Measurements from ENCODE around the gene PPM1H.
"Not testable (repeated sequence)": the region's sequence is repeated elsewhere in the genome, so short reads cannot be mapped to it uniquely, and the experiment has no call there.

PPM1H gene

DNA sequence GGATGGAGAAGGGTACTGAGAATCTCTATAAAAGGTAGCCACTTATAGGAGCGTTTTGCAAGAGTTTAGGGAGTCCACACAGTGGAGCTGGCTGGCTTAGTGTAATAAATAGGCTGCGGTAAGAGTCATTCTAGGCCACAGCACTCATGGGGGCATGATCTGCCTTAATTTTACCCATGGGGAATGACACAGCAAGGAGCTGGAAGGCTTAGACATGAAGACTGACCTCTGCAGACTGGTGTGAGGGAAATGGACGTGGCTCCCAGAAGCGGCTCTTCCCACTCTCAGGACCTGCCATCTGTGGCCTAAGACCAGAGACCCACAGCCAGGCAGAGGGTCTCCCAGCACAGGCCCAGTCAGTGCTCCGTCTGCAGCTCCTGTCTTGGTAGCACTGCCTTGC lies 173.3 kb downstream of the PPM1H start:
- DNase-seq, result no peak

DNA sequence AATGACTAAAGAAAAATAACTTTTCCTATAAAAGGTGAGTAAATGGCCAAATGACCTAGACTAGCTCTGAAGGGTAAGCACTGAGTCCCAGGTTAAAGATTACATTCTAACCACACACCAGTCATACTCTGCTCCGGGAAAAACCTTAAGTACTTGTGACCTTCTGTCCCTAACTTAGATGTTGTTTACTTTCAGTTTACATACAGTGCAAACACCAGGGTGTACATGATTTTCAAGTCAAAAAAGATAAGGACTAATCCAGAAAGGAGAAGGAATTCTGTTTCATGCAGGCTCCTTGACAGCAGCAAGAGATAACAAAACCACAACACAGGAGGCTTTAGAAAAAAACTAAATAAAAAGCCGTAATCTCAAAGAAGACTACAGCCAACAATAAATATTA lies 174.2 kb downstream of the PPM1H start:
- DNase-seq, result no peak

DNA sequence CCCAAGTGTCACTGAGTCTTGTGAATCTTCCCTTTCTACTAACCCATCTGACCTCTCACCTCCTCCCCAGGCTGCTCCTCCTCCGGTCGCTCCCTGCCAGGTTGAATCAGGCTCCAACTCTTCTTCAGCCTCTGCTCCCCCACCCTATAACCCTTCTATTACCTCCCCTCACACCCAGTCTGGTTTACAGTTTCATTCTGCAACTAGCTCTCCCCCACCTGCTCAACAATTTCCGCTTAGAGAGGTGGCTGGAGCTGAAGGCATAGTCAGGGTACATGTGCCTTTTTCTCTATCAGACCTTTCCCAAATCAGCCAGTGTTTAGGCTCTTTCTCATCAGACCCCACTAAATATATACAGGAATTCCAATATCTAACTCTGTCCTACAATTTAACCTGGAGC lies 174.6 kb downstream of the PPM1H start:
- DNase-seq, result not testable (repeated sequence)

DNA sequence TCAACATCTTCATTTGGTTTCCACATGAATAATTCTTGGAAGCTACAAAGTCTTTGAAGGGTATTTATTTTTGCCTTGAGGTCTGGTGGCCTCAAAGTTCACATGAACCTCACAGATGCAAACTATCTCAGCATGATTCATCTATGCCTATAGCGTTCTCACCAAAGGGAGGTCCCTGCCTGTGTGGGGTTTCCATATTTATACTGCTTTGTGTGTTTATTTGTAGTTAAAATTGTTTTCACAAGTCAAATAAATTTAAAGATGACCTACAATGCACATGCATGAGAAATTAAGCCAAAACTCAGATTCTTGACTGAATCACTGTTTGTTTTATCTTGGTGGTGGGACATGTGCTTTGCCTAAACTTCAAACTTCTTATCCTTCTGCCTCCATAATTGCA lies 176.7 kb downstream of the PPM1H start:
- no peak for DNase-seq

DNA sequence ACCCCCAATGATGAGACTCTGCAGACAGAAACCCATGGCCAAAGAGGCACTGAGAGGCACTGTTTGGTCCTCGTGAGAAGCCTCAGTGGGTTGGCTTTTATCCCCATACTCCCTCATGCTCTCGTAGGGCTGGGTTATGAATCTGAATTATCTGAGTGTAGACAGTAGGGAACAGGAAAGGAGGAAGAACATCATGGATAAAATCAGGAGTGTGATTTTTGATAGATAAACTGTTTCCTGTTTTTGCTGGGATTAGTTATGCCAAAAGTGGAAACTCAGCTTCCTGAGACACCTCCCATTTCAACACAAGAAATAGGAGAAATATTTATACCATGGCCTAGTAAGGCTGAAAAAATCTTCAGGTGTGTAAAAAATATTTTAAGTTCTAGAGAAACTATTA lies 177.9 kb downstream of the PPM1H start:
- DNase-seq, result no peak

DNA sequence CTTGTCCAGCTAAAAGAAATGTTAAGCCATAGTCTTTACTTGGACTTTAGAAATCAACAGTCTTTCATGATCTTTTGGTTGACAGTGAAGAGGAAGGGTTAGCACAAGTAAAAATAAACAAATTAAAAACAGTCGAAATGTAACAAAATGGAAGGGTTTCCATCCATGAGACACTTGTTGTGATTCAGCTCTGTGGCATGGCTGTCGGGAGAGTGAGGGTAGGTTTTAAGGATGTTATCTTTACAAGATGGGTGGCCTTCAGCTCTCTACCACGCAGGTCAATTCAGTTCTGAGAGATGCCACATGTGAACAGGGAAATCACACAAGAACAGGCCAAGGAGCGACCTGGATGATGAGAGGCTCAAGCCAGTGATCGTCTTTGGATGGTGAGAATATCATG lies 180.2 kb downstream of the PPM1H start:
- no peak for DNase-seq

DNA sequence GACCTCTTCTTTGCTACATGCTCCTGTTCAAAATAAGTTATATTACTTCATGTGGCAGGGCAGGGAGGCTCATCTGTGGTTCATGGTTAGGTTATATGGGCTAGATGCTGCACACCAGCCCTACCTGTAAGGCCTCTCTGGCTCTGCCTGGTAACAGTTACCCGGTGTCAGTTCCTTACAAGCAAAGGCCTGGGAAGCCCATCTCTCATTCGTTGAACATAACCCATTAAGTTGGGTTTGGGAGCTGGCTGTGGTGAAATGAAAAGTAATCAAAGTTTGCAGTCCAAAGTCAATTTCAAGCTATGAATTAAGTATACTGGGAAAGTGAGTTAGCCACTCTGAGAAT lies 183.2 kb downstream of the PPM1H start:
- DNase-seq, result no peak

DNA sequence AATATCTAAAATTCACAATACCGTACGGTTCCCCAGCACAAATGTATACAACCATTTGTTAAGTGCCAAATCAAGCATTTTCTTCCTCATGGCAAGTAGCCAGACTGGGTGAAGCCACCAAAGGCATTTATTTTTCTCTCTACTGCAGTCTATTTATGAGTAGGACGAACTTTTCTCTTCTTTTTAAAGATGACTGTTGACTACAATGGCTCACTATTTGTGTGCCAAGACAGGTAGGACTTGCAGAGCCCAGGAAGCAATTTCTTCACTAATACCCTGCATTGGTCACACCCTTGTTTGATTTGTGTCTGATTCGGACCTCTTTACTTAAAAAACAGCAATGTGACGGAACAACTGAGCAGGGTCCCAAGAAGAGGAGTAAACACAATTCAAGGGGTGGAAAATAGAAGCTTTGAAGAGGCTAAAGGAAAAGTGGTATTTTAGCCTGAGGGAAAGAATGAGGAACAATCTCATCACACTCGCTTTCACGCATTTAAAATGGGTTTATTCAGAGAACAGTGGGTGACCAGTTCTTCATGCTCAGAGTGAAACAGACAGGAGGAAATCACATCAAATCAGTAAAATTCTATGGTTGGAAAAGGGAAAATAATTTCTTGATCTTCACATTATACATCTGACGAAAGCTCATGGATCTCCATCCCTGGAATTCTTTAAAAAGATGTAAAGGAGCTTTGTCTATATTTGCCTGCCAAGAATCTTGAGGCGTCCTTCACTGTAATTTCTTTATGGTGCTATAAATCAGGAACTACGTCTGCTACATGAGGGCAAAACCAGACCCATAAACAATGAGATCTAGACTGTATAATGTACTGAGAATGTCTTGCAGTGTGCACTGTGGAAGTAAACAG lies 183.8 kb downstream of the PPM1H start:
- DNase-seq, result no peak

DNA sequence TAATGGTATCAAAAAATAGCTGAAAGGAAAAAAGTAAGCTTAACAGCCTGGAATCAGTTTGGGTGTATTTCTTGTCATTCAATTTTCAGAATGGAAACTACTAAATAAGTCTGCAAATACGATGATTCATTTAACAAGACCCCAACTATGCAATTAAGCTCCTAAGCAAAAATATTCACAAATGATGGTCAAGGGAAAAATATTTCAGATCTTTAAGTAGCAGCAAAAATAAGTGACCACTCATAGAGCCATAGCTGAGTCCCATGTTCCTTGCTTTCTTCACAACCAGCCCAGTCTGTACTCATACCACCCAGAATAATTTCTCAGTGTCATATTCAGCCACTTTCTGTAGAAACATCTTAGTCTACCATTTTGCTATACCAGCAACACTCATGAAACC lies 185.4 kb downstream of the PPM1H start:
- DNase-seq, result no peak

DNA sequence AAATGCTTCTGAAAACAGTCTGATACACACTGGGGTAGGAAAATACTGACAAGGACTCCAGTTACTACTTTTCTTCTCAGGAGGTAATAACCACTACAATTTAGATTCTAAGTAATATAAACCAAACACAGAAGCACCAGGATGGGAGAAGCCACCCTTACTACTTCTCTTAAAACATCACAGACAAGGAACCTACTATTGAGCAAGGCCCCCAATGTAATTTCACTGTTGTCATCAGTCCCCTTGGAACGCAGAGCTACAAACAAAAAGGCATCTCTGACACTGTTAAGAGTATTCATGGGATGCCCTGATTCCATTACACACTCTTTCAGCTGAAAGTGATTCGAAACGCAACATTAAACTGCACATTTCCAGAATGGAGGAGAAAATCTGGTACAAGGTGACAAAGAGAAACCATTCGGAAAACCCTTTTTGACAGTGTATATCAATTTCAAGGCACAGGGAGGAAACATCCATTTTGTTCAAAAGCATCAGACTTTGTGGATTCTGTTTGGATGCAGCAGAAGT lies 185.9 kb downstream of the PPM1H start:
- no peak for DNase-seq

DNA sequence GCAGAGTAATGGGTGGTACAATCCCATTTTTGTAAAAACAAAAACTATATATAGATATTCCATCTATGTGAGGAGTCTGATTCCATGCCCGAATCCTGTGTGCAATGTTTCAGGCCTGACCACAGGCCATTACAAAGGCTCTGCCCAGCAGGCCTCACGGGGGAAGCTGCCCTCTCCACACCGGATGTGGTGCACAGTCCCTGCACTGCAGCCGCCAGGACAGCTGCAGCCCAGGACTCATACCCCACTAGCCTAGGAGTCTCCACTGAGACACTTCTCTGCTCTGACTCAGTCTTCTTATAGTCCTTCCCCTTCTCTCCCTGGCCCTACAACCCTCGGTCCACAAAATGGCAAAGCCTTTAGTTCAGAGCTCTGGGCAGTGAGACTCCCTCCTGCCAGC lies 190.4 kb downstream of the PPM1H start:
- DNase-seq, result no peak

DNA sequence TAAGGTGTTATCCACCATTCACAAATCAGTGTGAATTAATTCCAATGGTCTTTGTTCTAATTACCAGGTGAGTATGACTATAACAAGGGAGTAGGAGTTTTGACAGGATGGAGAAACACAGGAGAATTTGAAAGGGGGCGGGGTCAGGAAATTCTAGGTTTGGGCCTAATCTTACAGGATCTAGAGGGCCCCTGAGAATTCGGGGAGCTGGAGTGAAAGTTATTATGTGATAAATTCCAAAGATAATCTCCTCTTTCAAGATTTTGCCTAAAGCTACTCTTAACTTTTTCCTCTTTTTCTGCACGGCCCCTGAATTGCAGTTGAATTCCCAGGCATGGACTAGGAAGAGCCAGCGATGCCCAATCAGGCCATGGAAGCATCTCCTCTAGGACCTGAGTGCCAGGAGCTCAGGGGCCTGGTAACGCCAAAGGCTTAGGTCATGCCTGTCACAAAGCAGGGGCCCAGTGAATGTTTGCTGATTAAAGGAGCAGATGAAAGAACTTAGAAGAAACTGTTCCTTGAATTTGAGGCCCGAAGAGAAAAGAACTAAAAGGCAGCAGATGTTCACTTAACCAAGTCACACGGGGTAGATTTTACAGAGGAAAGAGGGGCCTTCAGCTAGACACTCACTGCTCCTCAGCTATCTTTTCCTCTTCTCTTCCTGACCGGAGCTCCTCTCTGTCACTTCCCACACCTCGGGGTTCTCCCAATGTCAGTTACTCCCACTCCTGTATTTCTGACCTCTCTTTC lies 195.5 kb downstream of the PPM1H start:
- no peak for DNase-seq

DNA sequence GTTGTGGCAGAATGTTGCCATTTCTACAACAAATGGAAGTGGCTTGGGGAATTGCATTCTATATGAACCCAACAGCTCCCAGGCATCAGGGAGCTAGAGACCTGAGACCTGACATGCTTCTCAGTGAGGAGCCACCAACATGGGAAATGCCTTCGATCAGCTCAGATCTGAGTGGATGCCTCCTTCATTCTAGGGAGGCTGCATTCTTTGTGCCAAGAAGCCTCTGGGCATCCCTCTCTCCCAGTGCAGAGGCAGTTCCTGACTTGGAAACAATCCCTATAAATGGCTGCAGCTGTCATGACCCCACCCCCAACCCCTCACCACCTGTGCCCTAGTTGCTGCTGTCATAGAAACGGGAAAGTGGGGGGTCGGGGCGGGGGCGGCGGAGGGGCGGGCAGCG lies 196.3 kb downstream of the PPM1H start:
- DNase-seq, result no peak

DNA sequence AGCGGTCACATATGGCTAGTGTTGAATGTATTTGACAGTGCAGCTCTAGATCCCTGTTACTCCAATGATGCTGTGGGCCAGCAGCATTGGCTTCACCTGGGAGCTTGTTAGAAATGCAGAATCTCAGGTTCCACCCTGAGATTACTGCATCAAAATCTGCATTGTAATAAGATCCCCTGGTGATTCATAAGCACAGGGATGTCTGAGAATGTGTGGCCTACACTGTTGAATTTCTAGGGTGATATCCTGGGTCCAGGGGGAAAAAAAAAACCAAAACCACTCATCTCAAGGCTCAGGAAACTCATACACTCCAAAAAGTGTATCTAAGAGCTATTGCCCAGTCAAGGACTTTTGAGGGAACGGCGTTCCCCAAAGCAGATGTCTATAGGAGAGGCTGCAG lies 196.8 kb downstream of the PPM1H start:
- DNase-seq, result no peak

DNA sequence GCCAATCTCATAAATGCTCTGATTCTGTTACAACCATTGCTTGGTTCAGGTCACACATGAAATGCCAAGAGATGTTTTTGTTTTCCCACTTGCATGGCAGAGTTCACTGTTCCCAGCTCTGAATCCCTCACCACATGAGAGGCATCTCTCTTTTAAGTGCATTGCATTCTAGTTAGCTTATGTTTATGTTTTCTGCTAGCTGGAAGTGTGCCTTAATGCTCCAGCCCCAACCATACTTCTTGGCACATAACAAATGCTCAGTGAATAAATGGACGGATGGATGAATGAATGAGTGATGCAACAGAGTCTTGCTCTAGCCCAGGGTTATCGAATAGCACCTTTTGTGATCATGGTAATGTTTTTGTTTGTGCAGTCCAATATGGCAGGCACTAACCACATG lies 197.3 kb downstream of the PPM1H start:
- no peak for DNase-seq

DNA sequence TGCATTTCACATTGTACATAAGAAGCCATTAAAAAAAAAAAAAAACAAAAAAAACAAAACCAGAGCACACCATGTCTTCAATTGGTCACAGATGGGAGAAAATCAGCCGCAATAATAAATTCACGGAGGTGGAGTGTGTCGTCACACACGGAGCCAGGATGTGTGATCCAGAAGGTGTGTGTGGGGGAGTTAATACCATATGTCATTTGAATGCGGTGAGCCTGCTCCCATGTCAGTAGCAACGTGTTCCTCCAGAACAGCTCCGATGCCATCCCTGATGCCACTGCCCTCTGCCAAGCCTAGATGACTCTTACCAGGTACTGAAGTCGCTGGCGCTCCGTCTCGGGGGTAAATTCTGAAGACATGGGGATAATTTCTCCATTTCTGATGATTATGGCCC lies 197.8 kb downstream of the PPM1H start:
- no peak for DNase-seq

DNA sequence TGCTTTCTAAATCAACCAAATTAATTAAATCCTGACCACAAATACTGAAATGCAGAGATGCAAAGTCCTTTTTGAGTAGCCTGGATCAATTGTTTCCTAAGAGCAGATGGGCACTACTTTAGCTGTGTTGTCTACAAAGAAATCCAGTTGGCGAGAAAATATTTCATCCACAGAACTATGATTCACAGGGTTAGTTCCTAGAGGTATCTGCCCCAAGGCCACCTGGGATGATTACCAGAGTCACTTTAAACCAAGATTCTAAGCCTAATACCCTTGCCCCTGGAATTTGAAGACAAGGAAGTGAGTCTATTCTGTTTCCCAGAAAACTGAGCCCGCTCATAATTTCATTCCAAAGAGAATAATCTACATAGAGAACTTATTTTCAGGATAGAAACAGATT lies 198.4 kb downstream of the PPM1H start:
- no peak for DNase-seq

DNA sequence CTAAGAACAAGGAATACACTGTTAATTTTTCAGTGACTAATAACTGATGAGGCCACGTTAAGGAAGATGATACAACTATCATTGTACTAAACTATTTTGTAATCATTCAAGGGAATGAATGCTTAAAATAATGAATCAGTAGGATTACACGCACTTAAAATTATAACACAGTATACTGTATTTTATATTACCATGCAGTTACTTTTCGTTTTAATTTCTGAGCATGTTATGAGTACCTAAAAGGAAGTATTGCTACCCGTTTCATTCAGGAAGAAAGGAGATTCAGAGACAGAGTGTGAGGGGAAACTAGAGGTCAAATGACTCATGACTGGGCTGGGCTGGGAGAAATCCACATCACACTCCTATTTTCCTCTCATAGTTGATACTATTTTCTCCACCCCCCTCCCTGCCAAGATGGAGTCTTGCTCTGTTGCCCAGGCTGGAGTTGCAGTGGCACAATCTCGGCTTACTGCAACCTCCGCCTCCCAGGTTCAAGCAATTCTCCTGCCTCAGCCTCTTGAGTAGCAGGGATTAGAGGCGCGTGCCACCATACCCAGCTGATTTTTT lies 202.0 kb downstream of the PPM1H start:
- no peak for DNase-seq

DNA sequence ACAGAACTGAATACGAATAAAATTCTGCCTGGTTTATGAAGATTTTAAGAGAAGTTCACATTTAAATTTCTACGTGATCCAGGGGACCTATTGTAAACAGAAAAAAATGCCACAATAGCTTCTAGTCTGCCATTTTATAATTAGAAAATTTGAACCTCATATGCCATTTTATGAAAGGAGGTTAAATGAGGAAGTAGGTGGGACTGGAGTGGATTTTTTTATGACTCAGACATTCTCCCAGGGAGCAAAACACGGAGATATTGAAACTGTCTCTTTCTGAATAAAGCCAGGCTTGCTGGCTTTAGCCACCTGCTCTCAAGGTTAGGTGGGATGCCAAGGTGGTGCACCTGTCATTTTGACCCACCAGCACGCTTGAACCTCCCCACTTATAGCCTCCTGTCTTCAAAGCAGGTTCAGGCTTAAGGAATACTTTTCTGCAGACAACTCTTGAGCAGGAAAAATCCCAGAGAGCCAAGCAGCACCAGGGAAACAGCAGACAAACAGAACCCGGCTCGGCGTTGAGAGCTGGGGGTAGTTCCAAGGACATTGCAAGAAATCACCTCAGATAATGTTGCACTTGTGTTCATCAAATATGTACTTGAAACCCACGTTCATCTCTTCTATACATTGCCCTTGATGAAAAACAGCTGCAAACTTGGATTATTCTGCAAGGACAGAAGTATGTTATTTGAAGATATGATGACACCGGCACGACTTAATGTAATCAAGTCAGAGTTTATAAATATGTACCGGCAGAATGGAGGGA lies 203.7 kb downstream of the PPM1H start:
- no peak for DNase-seq

DNA sequence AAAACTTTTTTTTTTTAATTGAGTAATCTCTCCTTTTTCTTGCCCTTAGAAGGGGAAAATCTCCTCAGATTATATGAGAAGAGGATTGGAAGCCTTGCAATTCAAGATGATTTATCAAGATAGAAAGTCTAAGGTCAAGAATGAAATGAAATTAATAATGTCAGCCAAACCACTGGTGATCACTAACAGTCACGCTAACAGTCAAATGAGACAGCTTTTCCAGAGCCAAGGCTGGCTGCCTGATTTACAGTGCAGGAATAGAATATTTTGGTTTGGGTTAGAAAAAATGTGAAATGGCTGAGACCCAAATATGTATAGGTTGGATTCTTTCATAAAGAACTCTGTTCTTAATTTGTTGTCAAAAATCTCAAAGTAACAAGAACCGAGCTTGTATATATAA lies 204.3 kb downstream of the PPM1H start:
- no peak for DNase-seq

DNA sequence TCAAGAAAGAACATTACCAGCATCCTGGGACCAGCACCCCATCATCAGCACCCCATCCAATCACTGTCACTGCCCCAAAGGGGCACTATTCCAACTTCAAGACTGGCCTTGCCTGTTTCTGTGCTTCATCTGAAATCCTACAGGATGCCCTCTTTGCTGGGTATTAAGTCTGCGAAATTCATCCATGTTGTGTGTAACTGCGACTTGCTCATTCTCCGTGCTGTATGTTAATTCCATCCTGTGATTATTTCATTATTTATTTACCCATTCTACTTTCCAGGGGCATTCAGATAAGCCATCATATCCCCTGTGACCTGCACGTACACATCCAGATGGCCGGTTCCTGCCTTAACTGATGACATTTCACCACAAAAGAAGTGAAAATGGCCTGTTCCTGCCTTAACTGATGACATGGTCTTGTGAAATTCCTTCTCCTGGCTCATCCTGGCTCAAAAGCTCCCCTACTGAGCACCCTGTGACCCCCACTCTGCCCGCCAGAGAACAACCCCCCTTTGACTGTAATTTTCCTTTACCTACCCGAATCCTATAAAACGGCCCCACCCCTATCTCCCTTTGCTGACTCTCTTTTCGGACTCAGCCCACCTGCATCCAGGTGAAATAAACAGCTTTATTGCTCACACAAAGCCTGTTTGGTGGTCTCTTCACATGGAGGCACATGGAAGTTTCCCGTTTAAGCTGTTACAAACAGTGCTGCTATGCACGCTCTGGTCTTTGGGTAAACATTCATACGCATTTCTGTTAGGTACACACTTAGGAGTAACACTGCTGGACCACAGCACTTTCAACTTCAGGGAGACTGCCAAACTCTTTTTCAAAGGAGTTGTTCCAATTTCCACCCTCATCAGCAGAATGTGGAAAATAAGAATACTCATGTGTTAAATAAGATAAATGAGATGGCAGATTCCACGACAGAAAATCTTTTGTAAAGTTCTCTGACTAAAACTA lies 205.1 kb downstream of the PPM1H start:
- not testable (repeated sequence) for DNase-seq

DNA sequence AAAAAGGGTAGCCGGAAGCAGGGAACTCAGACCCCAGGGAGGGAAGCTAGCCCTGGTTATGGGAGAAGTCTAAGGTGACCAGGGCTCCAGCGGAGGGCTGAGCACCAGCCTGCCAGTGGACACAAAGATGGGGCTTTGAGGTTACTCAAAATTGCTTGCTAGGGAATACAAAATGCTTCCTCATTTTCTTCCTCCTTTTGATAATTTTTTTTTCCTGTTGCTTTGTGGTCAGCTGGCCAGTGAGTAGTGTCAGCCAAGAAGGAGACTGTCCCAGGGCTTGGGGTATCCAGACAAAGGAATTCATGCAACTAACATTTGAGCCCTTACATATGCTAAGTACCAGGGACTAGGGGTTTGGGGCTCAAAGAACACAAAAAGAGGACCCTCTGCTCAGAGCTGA lies 206.2 kb downstream of the PPM1H start:
- DNase-seq, result no peak

Data from stimulated activated CD4-positive, alpha-beta T cell treated with anti-CD3 and anti-CD28 coated beads, Interleukin-2, amount 100 ng/mL, for 48 hours (primary cell).